ENCODE data around the gene PLEKHG3.

PLEKHG3 gene

DNA sequence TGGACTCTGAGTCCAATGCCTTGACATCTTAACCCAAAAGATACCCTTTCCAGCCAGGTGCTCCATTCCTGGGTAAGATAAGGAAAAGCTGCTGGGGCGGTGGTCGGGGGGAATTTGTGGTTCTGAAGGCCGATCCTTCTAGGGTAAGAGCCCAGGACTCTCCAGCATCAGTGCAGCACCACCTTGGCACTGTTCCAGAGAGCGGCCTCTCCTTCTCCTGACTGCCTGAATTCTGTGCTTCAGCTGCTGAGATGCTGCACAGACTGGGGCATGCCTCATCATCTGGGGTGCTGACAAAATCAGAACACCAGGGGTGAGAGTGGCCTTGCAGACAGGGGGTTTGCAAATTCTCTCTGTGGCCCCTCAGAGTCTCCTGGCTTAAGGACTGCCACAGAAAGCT, 88.0 kb downstream of the PLEKHG3 start:
- no peak for DNase-seq

DNA sequence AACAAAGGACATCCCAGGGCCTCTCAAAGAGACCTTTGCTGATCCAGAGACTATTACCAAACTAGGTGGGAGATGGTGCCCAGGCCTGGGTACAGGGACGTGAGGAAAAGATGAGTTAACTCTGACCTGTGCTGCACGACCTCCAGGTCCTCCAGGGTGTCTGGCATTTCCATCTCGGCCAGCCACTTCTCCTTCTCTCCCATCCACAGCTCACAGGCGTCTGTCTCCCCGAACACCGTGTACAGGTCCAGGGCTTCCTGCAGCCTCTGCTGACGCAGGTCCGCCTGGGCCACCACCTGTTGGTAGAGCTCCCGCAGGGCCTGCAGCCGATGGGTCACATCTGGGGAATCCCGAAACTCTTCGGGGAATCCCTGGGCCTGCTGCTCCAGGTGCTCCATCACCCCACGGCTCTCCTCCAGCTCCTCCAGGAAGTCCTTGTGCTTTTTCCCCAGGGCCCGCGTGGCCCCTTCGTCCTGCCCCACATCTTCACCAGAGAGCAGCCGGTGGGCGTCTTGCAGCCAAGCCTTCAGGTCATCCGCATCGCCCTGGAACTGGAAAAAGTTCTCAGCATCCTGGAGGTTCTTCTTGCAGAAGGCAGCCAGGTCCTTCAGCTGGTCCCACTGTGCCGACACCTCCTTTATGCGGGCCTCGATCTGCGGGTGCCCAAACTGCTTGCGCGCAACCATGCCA, 88.8 kb downstream of the PLEKHG3 start:
- no peak for DNase-seq

DNA sequence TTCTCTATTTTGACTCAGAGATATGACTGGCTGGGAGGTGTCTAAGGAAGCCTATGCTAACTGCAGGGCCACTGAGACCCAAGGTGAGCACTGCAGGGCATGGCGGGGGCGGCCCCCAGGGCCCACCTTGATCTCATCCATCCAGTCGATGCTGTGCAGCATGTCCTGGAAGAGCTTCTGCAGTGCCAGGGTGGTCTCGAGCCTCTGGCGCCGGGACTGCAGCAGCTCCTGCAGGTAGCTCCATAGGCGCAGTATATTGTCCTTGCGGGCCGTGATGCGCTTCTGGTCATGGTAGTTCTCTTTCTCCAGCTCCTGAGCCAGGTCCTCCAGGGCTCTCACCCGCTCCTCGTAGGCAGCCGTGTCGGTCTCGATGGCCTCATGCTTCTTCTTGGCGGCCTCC, 91.0 kb downstream of the PLEKHG3 start:
- no peak for DNase-seq

DNA sequence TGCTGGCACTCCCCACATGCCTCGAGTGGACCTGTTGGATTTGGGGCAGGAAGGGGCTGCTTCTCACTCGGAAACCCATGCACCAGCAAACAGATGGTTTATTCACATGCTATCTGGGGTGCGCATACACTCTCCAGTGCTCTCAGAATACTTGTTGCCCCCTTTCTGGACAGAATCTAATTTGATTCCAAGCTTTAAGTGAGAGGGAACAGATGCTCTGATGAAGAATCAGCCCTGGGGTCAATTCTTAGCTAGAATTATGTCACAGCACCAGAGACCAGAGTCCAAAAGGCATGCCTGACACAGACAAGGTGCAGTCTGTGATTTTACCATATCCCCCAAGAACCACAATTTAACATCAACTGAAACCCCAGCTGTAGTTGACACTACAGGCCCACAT, 91.7 kb downstream of the PLEKHG3 start:
- DNase-seq = no peak

DNA sequence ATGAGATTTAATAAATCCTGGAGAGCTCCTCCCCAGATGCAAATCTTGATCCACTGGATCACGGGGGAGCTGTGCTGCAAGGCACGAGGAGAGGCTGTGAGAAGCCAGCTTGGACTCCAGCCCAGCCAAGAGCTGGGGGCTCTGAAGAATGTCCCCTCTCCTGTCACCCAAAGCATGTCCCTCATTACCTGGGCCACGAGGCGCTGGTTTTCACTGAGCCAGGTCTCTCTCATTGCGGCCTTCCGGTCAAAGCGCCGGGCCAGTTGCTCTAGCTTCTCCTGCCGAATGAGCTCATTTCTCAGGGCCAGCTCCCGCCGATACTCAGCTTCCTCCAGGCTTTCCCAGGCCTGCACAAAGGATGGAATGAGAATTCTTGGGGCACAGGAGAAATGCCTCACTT, 92.1 kb downstream of the PLEKHG3 start:
- DNase-seq = no peak

DNA sequence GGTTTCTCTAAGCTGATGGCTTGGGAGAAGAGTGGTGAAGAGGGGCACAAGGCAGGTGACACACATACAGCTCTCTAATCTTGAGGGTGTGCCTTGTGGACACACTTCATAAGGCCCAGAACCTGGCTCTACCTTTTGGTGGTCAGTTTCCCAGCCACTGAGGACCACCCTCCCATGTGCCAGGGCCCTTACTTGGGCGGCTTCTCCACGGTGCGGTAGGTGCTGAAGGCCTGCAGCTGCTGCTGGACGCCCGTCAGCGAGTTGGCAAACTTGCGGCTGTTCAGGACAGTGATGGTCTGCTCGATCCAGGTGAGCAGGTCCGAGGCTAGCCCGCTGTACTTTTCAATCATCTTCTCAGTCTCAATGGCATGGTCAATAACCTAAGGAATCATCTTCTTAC, 95.3 kb downstream of the PLEKHG3 start:
- DNase-seq = no peak
